Measurements from ENCODE around the gene RABL6. TPM values are rescaled to one million over a fixed set of nuclear protein-coding genes. Genes with fewer than 3 reads are reported as not detected.
"Not testable (repeated sequence)": the region's sequence is repeated elsewhere in the genome, so short reads cannot be mapped to it uniquely, and the experiment has no call there.

The RABL6 gene
- total RNA-seq, 1 donor from 2014 or later = 198 TPM

- H3K27me3 Mint-ChIP-seq (ENCODE audit: low read depth) = peaks cover 16% of the 10 kb centered on the region
- TF ChIP-seq CTCF (conservative IDR thresholded peaks at IDR 0.05) = no peak
- H3K4me3 Mint-ChIP-seq = peak overlapping the region; percentile 67
- no peaks in the 10 kb centered on the region for H3K36me3 Mint-ChIP-seq (ENCODE audit: low read depth)
- no peak for DNase-seq (ENCODE audit: low read depth, low spot score)
- no peak overlapping the region for H3K27ac Mint-ChIP-seq (ENCODE audit: unreplicated experiment)
- H3K9me3 Mint-ChIP-seq = no peaks in the 10 kb centered on the region
- peaks cover 33% of the 10 kb centered on the region for H3K4me1 Mint-ChIP-seq
These were observed 15.2 kb upstream of the RABL6 start for GRCh38 chr9:136792321-136793085.

- Mint-ChIP-seq H3K36me3 (ENCODE audit: low read depth) (no peaks in the 10 kb centered on the region), H3K4me1 (peaks cover 27% of the 10 kb centered on the region)
These were observed 14.4 kb upstream of the RABL6 start for GRCh38 chr9:136793086-136793946.

GRCh38 chr9:136794281-136794999 is 13.3 kb upstream of the RABL6 start:
- DNase-seq (ENCODE audit: low read depth, low spot score) = no peak
- Mint-ChIP-seq H3K36me3 (ENCODE audit: low read depth) (no peaks in the 10 kb centered on the region), H3K27ac (ENCODE audit: unreplicated experiment) (no peak overlapping the region), H3K4me1 (peaks cover 27% of the 10 kb centered on the region), H3K27me3 (ENCODE audit: low read depth) (peaks cover 20% of the 10 kb centered on the region), H3K9me3 (no peaks in the 10 kb centered on the region), H3K4me3 (peak overlapping the region; percentile 38)
- TF ChIP-seq CTCF (conservative IDR thresholded peaks at IDR 0.05) = no peak

More at GRCh38 chr9:136793086-136793946, 14.4 kb upstream of the RABL6 start:
- no peaks in the 10 kb centered on the region for H3K9me3 Mint-ChIP-seq
- DNase-seq (ENCODE audit: low read depth, low spot score) = no peak
- H3K27me3 Mint-ChIP-seq (ENCODE audit: low read depth) = peaks cover 16% of the 10 kb centered on the region
- H3K4me3 Mint-ChIP-seq = peak overlapping the region; percentile 67
- no peak for TF ChIP-seq CTCF (conservative IDR thresholded peaks at IDR 0.05)
- H3K27ac Mint-ChIP-seq (ENCODE audit: unreplicated experiment) = no peak overlapping the region

- Mint-ChIP-seq H3K4me3 (peak overlapping the region; percentile 38), H3K4me1 (peaks cover 27% of the 10 kb centered on the region), H3K9me3 (no peaks in the 10 kb centered on the region), H3K36me3 (ENCODE audit: low read depth) (no peaks in the 10 kb centered on the region), H3K27me3 (ENCODE audit: low read depth) (peaks cover 21% of the 10 kb centered on the region), H3K27ac (ENCODE audit: unreplicated experiment) (no peak overlapping the region)
- no peak for TF ChIP-seq CTCF (conservative IDR thresholded peaks at IDR 0.05)
- DNase-seq (ENCODE audit: low read depth, low spot score) = no peak
These were observed 12.8 kb upstream of the RABL6 start for GRCh38 chr9:136795000-136795348.

GRCh38 chr9:136796238-136796774 is 11.4 kb upstream of the RABL6 start, which contains the start of gene CCDC183:
Gene CCDC183 (plus strand): TSS chr9:136796338. CDS start chr9:136796398, 60 bp downstream.
- DNase-seq (ENCODE audit: low read depth, low spot score) = no peak
- Mint-ChIP-seq H3K4me3 (peak within 1 kb of the TSS; percentile 69), H3K27me3 (ENCODE audit: low read depth) (peaks cover 33% of the 10 kb centered on the region), H3K27ac (ENCODE audit: unreplicated experiment) (peak within 1 kb of the TSS; percentile 35), H3K36me3 (ENCODE audit: low read depth) (no peaks in the 10 kb centered on the region), H3K9me3 (no peaks in the 10 kb centered on the region), H3K4me1 (peaks cover 31% of the 10 kb centered on the region)
- no peak for TF ChIP-seq CTCF (conservative IDR thresholded peaks at IDR 0.05)

- not testable (repeated sequence) for H3K36me3 Mint-ChIP-seq (ENCODE audit: low read depth); DNase-seq (ENCODE audit: low read depth, low spot score); H3K9me3 Mint-ChIP-seq
- H3K4me3 Mint-ChIP-seq = peak overlapping the region; percentile 69
- H3K27ac Mint-ChIP-seq (ENCODE audit: unreplicated experiment) = peak overlapping the region; percentile 35
- peaks cover 39% of the 10 kb centered on the region for H3K27me3 Mint-ChIP-seq (ENCODE audit: low read depth)
- peaks cover 31% of the 10 kb centered on the region for H3K4me1 Mint-ChIP-seq
These were observed 10.9 kb upstream of the RABL6 start for GRCh38 chr9:136796775-136797347.

Data from neural crest cell (in vitro differentiated cells).